Neuron (in vitro differentiated cells): ENCODE measurements around the gene TBC1D8.

Source experiments
- H2AFZ ChIP-seq: one replicate; pipeline ENCODE4 v1.6.1; 2013; ENCODE audit warnings: low read depth, mild to moderate bottlenecking, inconsistent platforms, low read length, moderate library complexity
- H3K27me3 ChIP-seq: one replicate; pipeline ENCODE4 v1.6.1; 2013; ENCODE audit warnings: low read length; ENCODE audit not compliant: insufficient read depth
- H3K36me3 ChIP-seq: one replicate; pipeline ENCODE4 v1.6.1; 2013; ENCODE audit warnings: low read length; ENCODE audit not compliant: insufficient read depth
- H3K4me1 ChIP-seq: one replicate; pipeline ENCODE4 v1.6.1; 2013; ENCODE audit warnings: low read length; ENCODE audit not compliant: insufficient read depth
- H3K4me3 ChIP-seq: 2 replicates; pipeline ENCODE4 v1.5.1; 2013; ENCODE audit warnings: mild to moderate bottlenecking, low read length, moderate library complexity
- H3K9me3 ChIP-seq: one replicate; pipeline ENCODE4 v1.6.1; 2013; ENCODE audit warnings: low read length

Gene TBC1D8

DNA sequence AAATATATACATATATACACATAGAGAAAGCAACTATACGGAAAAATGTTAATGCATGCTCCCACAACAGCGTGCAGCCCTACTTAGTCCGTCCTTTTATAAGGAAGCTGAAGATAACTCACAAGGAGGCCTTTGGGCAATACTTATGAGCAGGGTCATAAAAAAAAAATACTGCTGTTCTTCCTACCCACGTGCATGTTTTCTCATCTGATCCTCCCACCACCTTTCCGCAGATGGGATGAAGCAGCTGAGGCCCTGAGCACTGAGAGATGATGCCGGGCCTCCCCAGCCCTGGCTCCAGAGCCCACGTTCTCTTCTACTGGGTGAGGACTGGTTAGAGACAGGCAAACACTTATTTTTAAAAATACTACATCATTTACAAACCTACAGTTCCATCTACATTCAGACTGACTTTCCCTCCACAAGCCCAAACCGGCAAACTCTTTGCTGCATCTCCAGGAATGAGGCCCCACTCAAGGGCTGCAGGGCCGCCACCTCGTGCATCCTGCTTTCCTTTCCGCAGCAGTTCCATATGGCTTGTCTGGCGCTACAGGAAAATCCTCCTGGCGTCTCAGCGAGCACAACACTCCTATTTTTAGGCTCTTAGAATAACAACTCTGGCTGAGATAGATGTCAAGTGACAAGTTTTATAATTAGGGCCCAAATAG is 41.6 kb downstream of the TBC1D8 start:
- no peak overlapping the region for H2AFZ ChIP-seq
- no peaks in the 10 kb centered on the region for H3K27me3 ChIP-seq
- H3K36me3 ChIP-seq: no peaks in the 10 kb centered on the region
- H3K9me3 ChIP-seq: no peaks in the 10 kb centered on the region
- H3K4me3 ChIP-seq: no peak overlapping the region
- no peaks in the 10 kb centered on the region for H3K4me1 ChIP-seq

GRCh38 chr2:101108357-101108756 is 42.8 kb downstream of the TBC1D8 start:
- H3K27me3 ChIP-seq: no peaks in the 10 kb centered on the region
- H3K4me3 ChIP-seq: no peak overlapping the region
- H3K9me3 ChIP-seq: no peaks in the 10 kb centered on the region
- H3K4me1 ChIP-seq: no peaks in the 10 kb centered on the region
- H2AFZ ChIP-seq: no peak overlapping the region
- H3K36me3 ChIP-seq: no peaks in the 10 kb centered on the region

- H3K9me3 ChIP-seq: peaks cover 2% of the 10 kb centered on the region
- no peak overlapping the region for H2AFZ ChIP-seq
- no peaks in the 10 kb centered on the region for H3K4me1 ChIP-seq
- H3K27me3 ChIP-seq: no peaks in the 10 kb centered on the region
- H3K4me3 ChIP-seq: no peak overlapping the region
- no peaks in the 10 kb centered on the region for H3K36me3 ChIP-seq
Observed at GRCh38 chr2:101107241-101107640, 43.9 kb downstream of the TBC1D8 start.

- Histone ChIP-seq H3K4me3 (no peak overlapping the region), H3K36me3 (no peaks in the 10 kb centered on the region), H3K27me3 (no peaks in the 10 kb centered on the region)
Observed at GRCh38 chr2:101106453-101107181, 44.6 kb downstream of the TBC1D8 start.

DNA sequence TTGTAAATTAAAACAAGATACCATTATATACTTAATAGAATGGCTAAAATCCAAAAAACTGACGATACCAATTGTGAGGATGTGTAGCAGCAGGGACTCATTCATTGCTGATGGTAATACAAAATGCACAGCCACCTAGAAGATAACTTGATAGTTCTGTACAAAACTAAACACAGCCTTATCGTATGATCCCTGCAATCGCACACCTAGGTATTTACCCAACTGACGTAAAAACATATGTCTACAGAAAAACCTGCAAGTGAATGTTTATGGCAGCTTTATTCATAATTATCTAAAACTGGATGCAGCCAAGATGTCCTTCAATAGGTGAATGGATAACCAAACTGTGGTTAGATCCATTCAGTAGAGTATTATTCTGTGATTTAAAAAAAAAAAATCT is 45.5 kb downstream of the TBC1D8 start:
- H2AFZ ChIP-seq: no peak overlapping the region
- H3K9me3 ChIP-seq: peaks cover 2% of the 10 kb centered on the region
- H3K27me3 ChIP-seq: no peaks in the 10 kb centered on the region
- no peaks in the 10 kb centered on the region for H3K4me1 ChIP-seq
- H3K36me3 ChIP-seq: no peaks in the 10 kb centered on the region
- no peak overlapping the region for H3K4me3 ChIP-seq

More at GRCh38 chr2:101106453-101107181, 44.6 kb downstream of the TBC1D8 start:
- peaks cover 2% of the 10 kb centered on the region for H3K9me3 ChIP-seq
- no peaks in the 10 kb centered on the region for H3K4me1 ChIP-seq
- H2AFZ ChIP-seq: no peak overlapping the region

GRCh38 chr2:101097638-101098037 is 53.5 kb downstream of the TBC1D8 start:
- H3K27me3 ChIP-seq: no peaks in the 10 kb centered on the region
- no peaks in the 10 kb centered on the region for H3K4me1 ChIP-seq
- H3K36me3 ChIP-seq: no peaks in the 10 kb centered on the region
- no peak overlapping the region for H3K4me3 ChIP-seq
- no peak overlapping the region for H2AFZ ChIP-seq
- H3K9me3 ChIP-seq: no peaks in the 10 kb centered on the region

- H3K27me3 ChIP-seq: no peaks in the 10 kb centered on the region
- H3K4me1 ChIP-seq: no peaks in the 10 kb centered on the region
- H3K36me3 ChIP-seq: no peaks in the 10 kb centered on the region
- no peak overlapping the region for H3K4me3 ChIP-seq
- no peak overlapping the region for H2AFZ ChIP-seq
- no peaks in the 10 kb centered on the region for H3K9me3 ChIP-seq
Observed at GRCh38 chr2:101096619-101097142, 54.5 kb downstream of the TBC1D8 start.

GRCh38 chr2:101094351-101094750 is 56.8 kb downstream of the TBC1D8 start:
- H3K36me3 ChIP-seq: no peaks in the 10 kb centered on the region
- H3K27me3 ChIP-seq: no peaks in the 10 kb centered on the region
- H3K4me3 ChIP-seq: no peak overlapping the region
- H2AFZ ChIP-seq: no peak overlapping the region
- no peaks in the 10 kb centered on the region for H3K9me3 ChIP-seq
- no peaks in the 10 kb centered on the region for H3K4me1 ChIP-seq

DNA sequence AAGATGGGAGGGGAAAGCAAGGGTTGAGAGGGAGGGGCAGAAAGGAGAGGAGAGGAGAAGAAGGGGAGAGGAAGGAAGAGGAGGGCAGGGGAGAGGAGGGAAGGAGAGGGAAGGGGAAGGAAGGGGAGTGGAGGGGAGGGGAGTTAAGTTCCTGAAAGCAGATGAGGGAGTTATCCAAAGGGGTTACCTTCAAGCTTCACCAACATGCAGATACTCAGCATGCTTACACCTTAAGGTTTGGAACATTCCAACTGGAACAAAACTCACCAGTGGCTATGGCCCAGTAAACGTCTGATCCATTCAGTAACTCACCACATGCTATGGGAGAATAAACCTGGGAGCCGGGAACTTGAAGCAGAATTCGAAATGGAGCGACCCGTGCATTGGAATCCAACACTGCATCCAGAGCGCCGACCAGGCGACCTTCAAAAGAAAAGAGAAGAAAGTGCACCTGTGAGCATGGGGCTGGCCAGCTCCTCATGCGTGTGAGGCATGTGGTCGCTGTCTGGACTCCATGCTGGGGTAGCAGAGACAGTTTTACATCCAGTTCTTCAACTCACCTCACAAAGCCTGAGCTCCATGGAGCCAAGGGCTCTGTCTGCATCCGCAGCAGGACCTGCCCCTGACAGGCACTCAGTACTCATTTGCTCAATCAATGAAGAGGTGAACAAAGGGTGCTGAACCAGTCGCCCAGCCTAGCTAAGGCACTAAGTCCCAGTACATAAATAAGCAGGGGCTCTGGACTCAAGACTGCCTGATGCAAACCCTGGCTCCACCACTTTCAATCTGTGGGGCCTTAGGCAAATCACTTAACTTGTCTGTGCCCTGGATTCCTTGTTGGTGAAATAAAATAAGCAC is 61.0 kb downstream of the TBC1D8 start:
- H3K36me3 ChIP-seq: no peaks in the 10 kb centered on the region
- H3K4me3 ChIP-seq: no peak overlapping the region
- no peaks in the 10 kb centered on the region for H3K27me3 ChIP-seq

DNA sequence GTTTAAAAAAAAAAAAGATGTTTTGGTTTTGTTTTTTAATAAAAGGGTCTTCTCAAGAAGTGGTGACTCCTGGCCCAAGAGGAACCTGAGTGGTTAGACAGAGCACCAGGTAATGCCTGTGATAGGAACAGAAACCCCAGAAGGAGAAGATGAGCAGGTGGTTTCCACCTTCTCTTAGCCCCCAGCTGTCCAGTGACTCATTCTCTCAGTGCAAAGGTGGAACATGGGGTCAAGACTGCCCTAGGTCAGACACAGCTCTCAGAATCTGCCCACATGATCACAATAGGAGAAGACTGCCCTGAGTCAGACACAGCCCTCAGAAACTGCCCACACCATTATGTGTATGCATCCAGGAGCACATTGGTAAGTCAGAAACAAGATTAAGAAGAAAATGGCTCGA is 61.8 kb downstream of the TBC1D8 start:
- H2AFZ ChIP-seq: no peak overlapping the region
- H3K9me3 ChIP-seq: no peaks in the 10 kb centered on the region
- no peaks in the 10 kb centered on the region for H3K4me1 ChIP-seq
- no peaks in the 10 kb centered on the region for H3K36me3 ChIP-seq
- H3K4me3 ChIP-seq: no peak overlapping the region
- H3K27me3 ChIP-seq: no peaks in the 10 kb centered on the region

More for the DNA sequence above, 61.0 kb downstream of the TBC1D8 start:
- H3K9me3 ChIP-seq: no peaks in the 10 kb centered on the region
- no peak overlapping the region for H2AFZ ChIP-seq
- no peaks in the 10 kb centered on the region for H3K4me1 ChIP-seq

DNA sequence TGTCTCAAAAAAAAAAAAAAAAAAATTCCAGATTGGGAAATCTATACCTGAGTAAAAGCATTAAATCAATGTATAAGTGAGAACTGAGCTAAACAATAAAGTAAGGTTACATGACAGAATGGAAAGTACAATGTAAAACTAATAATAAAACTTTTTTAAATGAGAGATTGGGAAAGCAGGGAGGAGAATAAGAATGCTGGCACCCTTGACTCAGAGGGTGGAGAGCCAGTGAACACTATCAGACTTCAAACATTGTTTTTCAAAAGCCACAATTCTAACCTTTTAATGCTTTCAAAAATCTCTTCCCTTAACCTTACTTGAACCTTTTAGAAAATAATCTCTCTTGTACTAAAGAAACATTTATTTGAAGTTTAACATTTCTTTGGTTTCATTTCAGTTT is 63.5 kb downstream of the TBC1D8 start:
- Histone ChIP-seq H3K27me3 (no peaks in the 10 kb centered on the region), H2AFZ (no peak overlapping the region), H3K9me3 (no peaks in the 10 kb centered on the region), H3K4me1 (no peaks in the 10 kb centered on the region), H3K4me3 (no peak overlapping the region), H3K36me3 (no peaks in the 10 kb centered on the region)

- Histone ChIP-seq H3K36me3 (no peaks in the 10 kb centered on the region), H3K4me3 (no peak overlapping the region), H3K4me1 (no peaks in the 10 kb centered on the region), H2AFZ (no peak overlapping the region), H3K9me3 (no peaks in the 10 kb centered on the region), H3K27me3 (no peaks in the 10 kb centered on the region)
Observed at GRCh38 chr2:101083613-101084012, 67.6 kb downstream of the TBC1D8 start.

DNA sequence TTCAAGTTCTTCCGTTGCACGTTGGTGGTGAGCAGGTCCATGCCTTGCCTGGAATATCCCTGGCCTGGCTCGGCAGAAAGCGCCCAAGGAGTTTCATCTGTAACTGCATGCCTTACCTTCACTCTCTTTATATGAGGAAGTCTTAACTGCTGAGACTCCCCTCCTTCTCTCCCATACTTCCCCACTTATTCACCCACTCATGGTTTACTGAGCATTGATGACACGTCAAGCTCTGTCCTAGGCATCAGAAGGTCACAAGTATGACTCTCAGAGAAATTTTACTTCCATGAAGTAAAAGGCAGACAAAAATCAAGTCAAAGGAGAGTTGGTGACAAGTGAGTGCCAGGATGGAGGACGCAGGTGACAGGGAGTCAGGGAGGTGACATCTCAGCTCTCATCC is 68.2 kb downstream of the TBC1D8 start:
- Histone ChIP-seq H3K9me3 (no peaks in the 10 kb centered on the region), H3K27me3 (no peaks in the 10 kb centered on the region), H2AFZ (no peak overlapping the region)

More for the DNA sequence above, 68.2 kb downstream of the TBC1D8 start:
- no peak overlapping the region for H3K4me3 ChIP-seq
- no peaks in the 10 kb centered on the region for H3K4me1 ChIP-seq
- no peaks in the 10 kb centered on the region for H3K36me3 ChIP-seq
